ENCODE measurements around the gene FAU.
A peak's percentile ranks its signal among the peaks of the same experiment; 100 is the strongest.

Gene FAU

DNA sequence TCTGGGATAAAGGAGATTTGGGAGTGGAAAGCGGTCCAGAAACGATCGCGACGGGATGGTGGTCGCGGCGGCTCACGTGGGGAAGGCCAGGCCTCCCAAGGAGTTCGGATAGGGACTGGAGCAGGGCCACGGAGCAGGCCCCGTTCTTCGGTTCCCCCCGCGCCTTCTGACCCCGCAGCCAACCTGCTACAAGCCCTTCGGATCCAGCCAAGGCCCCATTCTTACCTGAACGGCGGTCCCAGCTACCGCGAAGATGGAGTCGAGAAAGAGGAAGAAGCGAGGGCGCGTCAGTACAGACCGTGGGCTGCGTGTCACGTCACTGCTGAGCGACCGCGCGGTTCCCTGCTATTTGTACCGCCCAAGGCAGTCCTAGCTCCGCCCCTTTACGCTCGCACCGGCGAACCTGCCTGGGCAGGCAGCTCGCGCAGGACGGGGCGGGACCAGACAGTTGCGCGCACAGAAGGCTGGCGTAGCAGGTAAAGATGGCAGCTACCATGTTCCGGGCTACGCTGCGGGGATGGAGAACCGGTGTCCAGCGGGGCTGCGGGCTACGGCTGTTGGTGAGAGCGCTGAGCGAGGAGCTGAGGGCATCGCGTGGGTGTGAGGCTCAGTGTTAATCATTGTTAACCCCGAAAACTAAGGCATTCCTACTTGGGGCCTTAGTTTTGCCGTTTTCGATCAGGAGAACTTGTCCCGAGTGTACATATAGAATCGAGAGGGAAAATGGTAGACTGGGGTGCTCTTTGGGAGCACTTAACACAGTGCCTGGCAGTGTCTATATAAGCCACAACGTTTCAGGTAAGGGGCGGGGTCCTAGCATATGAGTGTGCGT, at the start of gene FAU, which contains the start of gene MRPL49 (continued):
- TF ChIP-seq ZSCAN30 (tag by site-specific recombination; IDR thresholded peaks at IDR 0.05) (0 out of 2 replicates have a peak, but pooled peaks have one; percentile 53), ZBTB20 (tag by site-specific recombination; IDR thresholded peaks at IDR 0.05) (peak; percentile 47; the same call in 1 of the 2 replicates), SP3 (tag by site-specific recombination; IDR thresholded peaks at IDR 0.05) (peak; percentile 91), GLI2 (tag by site-specific recombination; IDR thresholded peaks at IDR 0.05; ENCODE audit: borderline replicate concordance, low read depth) (no peak)

DNA sequence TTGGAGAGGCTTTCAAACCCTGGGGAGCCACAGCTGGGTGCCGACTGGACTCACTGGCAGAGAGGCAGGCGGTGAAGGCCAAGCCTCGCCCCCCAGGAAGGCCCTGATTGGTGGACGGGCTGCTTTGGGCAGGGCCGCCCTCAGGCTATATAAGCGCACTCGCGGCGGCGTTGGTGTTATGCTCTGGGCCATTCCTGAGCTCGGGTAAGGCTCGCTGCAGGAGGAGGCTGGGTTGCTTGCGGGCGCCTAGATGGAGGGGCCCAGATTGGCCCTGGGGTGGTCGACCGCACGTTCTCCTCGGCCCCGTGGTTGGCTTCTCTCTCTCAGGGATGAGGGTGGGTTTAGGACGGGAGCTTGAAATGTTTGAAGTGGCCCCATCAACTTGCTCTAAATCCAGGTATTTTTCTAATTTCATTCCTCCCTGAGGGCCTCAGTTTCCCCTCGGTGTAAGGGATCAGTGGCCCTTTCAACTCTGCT, 48.2 kb upstream of the FAU start, which contains the start of gene SPDYC:
Gene SPDYC, plus strand, starts transcription at position 176 of the 477 bp plus-strand sequence. CDS start 1,125 bp downstream, outside the sequence.
- CTCF ChIA-PET = interaction anchor here (0.7 kb wide), 1 partner anchor 158 kb away, joined by 3 read pairs; no protein-coding TSS in a partner anchor
- Histone ChIP-seq H3K4me3 (ENCODE audit: low read depth, low read length) (no peak within 1 kb of the TSS), H3K9me3 (ENCODE audit: control insufficient read depth, insufficient read depth, low read depth, low read length) (no peaks in the 10 kb centered on the region), H3K27ac (ENCODE audit: extremely low read depth, low read depth, low read length) (no peak within 1 kb of the TSS), H3K4me1 (ENCODE audit: control insufficient read depth, insufficient read depth, low read length) (no peaks in the 10 kb centered on the region), H3K36me3 (ENCODE audit: control insufficient read depth in 2 of 2, insufficient read depth in 1 of 2, low read length in 2 of 2) (no peaks in the 10 kb centered on the region)
- POLR2A ChIA-PET = no interaction called here
- TF ChIP-seq ZNF621 (tag by site-specific recombination; IDR thresholded peaks at IDR 0.05) (no peak), ZNF747 (tag by site-specific recombination; IDR thresholded peaks at IDR 0.05) (no peak), ZIC2 (tag by site-specific recombination; IDR thresholded peaks at IDR 0.05) (peak; percentile 20; the same call in 1 of the 2 replicates), ZNF600 (tag by site-specific recombination; IDR thresholded peaks at IDR 0.05) (no peak), HOXD13 (CRISPR knock-in tag; IDR thresholded peaks at IDR 0.05; ENCODE audit: borderline replicate concordance) (no peak), ZFP3 (tag by site-specific recombination; IDR thresholded peaks at IDR 0.05; ENCODE audit: low read depth) (no peak)

DNA sequence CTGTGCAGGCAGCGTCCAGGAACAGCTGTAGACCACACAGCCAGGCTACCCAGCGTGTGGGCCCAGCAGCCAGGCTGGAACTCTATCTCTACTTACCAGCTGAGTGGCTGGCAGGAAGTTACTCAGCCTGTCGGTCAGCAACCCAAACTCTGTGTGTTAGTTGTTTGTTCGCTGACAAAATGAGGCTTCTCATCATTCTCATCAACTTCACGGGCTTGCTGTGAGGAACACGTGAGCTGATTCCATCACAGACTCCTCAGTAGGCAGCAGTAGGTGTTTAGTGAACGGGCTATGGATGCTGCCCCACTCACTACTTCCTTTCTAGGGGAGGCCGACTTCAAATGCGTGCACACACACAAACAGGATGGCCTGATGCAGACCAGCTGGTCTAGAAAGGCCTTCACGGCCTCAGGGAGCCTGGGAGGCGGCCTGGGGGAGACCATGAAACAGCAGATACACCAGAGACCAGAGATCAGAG, 47.3 kb upstream of the FAU start:
- Histone ChIP-seq H3K4me3 (ENCODE audit: low read depth, low read length) (no peak overlapping the region), H3K9me3 (ENCODE audit: control insufficient read depth, insufficient read depth, low read depth, low read length) (no peaks in the 10 kb centered on the region), H3K36me3 (ENCODE audit: control insufficient read depth in 2 of 2, insufficient read depth in 1 of 2, low read length in 2 of 2) (no peaks in the 10 kb centered on the region), H3K27ac (ENCODE audit: extremely low read depth, low read depth, low read length) (no peak overlapping the region), H3K4me1 (ENCODE audit: control insufficient read depth, insufficient read depth, low read length) (no peaks in the 10 kb centered on the region)
- ChIA-PET CTCF (no interaction called here), POLR2A (interaction anchor here (0.7 kb wide), 1 partner anchor 47 kb away, joined by 8 read pairs; the partner anchor contains the start of gene MRPL49)
- 0 out of 2 replicates have a peak, but pooled peaks have one; percentile 35 for TF ChIP-seq ZNF664 (tag by site-specific recombination; IDR thresholded peaks at IDR 0.05)
- TF ChIP-seq ZNF558 (tag by site-specific recombination; IDR thresholded peaks at IDR 0.05) = no peak

DNA sequence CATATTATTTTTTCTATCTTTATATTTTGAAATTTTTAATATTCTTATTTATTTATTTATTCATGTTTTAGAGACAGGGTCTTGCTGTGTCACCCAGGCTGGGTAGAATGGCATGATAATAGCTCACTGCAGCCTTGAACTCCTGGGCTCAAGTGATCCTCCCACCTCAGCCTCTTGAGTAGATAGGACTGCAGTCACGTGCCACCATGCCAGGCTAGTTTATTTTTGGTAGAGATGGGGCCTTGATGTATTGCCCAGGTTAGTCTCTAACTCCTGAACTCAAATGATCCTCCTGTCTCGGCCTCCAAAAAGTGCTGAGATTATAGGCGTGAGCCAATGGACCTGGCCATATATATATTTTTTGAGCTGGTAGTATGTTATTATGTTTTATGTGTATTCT, 45.7 kb upstream of the FAU start:
- no peak overlapping the region for H3K27ac ChIP-seq (ENCODE audit: extremely low read depth, low read depth, low read length)
- H3K4me3 ChIP-seq (ENCODE audit: low read depth, low read length) = no peak overlapping the region
- ChIA-PET CTCF (interaction anchor here (0.6 to 1.5 kb wide), 2 partner anchors 45 to 322 kb away, joined by 4 to 6 read pairs; partner anchors contain the start of genes CDC42BPG and MRPL49), POLR2A (interaction anchor here (0.7 kb wide), 1 partner anchor 104 kb away, joined by 5 read pairs; no protein-coding TSS in a partner anchor)
- H3K9me3 ChIP-seq (ENCODE audit: control insufficient read depth, insufficient read depth, low read depth, low read length) = no peaks in the 10 kb centered on the region
- no peaks in the 10 kb centered on the region for H3K4me1 ChIP-seq (ENCODE audit: control insufficient read depth, insufficient read depth, low read length)
- H3K36me3 ChIP-seq (ENCODE audit: control insufficient read depth in 2 of 2, insufficient read depth in 1 of 2, low read length in 2 of 2) = no peaks in the 10 kb centered on the region
- TF ChIP-seq ZNF24 (tag by site-specific recombination; IDR thresholded peaks at IDR 0.05) = no peak
- TF ChIP-seq MZF1 (tag by site-specific recombination; IDR thresholded peaks at IDR 0.05; ENCODE audit: borderline replicate concordance) = no peak

DNA sequence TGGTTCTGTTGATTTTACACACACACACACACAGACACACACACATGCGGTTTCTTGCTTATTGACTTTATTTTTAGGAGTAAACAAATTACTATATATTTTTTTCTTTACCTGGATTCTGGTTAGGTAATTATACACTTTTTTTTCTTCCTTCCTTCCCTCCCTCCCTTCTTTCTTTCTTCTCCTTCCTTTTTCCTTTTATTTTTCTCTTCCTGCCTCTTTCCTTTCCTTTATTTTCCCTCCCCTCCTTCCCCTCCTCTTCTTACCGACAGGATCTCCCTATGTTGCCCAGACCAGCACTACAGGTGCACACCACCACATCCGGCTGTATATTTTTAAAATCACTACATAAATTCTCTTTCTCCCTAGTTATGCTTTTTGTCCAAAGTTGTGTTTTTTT, 45.0 kb upstream of the FAU start:
- Histone ChIP-seq H3K4me1 (ENCODE audit: control insufficient read depth, insufficient read depth, low read length) (no peaks in the 10 kb centered on the region), H3K27ac (ENCODE audit: extremely low read depth, low read depth, low read length) (no peak overlapping the region), H3K9me3 (ENCODE audit: control insufficient read depth, insufficient read depth, low read depth, low read length) (no peaks in the 10 kb centered on the region), H3K36me3 (ENCODE audit: control insufficient read depth in 2 of 2, insufficient read depth in 1 of 2, low read length in 2 of 2) (no peaks in the 10 kb centered on the region), H3K4me3 (ENCODE audit: low read depth, low read length) (no peak overlapping the region)
- ChIA-PET POLR2A (interaction anchor here (0.7 kb wide), 1 partner anchor 105 kb away, joined by 5 read pairs; no protein-coding TSS in a partner anchor), CTCF (interaction anchor here (0.6 to 1.5 kb wide), 2 partner anchors 45 to 322 kb away, joined by 4 to 6 read pairs; partner anchors contain the start of genes CDC42BPG and MRPL49)
- TF ChIP-seq, protein P1, sequence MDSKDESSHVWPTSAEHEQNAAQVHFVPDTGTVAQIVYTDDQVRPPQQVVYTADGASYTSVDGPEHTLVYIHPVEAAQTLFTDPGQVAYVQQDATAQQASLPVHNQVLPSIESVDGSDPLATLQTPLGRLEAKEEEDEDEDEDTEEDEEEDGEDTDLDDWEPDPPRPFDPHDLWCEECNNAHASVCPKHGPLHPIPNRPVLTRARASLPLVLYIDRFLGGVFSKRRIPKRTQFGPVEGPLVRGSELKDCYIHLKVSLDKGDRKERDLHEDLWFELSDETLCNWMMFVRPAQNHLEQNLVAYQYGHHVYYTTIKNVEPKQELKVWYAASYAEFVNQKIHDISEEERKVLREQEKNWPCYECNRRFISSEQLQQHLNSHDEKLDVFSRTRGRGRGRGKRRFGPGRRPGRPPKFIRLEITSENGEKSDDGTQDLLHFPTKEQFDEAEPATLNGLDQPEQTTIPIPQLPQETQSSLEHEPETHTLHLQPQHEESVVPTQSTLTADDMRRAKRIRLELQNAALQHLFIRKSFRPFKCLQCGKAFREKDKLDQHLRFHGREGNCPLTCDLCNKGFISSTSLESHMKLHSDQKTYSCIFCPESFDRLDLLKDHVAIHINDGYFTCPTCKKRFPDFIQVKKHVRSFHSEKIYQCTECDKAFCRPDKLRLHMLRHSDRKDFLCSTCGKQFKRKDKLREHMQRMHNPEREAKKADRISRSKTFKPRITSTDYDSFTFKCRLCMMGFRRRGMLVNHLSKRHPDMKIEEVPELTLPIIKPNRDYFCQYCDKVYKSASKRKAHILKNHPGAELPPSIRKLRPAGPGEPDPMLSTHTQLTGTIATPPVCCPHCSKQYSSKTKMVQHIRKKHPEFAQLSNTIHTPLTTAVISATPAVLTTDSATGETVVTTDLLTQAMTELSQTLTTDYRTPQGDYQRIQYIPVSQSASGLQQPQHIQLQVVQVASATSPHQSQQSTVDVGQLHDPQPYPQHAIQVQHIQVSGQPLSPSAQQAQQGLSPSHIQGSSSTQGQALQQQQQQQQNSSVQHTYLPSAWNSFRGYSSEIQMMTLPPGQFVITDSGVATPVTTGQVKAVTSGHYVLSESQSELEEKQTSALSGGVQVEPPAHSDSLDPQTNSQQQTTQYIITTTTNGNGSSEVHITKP (tag by site-specific recombination; IDR thresholded peaks at IDR 0.05) = peak; percentile 34; the same call in 1 of the 2 replicates
- 0 out of 2 replicates have a peak, but pooled peaks have one; percentile 19 for TF ChIP-seq ZNF366 (tag by site-specific recombination; conservative IDR thresholded peaks at IDR 0.05)
- TF ChIP-seq, protein P2, sequence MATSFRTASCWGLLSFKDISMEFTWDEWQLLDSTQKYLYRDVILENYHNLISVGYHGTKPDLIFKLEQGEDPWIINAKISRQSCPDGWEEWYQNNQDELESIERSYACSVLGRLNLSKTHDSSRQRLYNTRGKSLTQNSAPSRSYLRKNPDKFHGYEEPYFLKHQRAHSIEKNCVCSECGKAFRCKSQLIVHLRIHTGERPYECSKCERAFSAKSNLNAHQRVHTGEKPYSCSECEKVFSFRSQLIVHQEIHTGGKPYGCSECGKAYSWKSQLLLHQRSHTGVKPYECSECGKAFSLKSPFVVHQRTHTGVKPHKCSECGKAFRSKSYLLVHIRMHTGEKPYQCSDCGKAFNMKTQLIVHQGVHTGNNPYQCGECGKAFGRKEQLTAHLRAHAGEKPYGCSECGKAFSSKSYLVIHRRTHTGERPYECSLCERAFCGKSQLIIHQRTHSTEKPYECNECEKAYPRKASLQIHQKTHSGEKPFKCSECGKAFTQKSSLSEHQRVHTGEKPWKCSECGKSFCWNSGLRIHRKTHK (tag by site-specific recombination; IDR thresholded peaks at IDR 0.05) = no peak
- no peak for TF ChIP-seq ZNF501 (tag by site-specific recombination; IDR thresholded peaks at IDR 0.05)

Data from HEK293 (cell line).